ENCODE data around the gene PRKG1. TPM values are rescaled to one million over a fixed set of nuclear protein-coding genes. Genes with fewer than 3 reads are reported as not detected.

Gene PRKG1
- total and polyA plus RNA-seq, 2 of the 8 experiments (the other 6 are each of a cell fraction or from before 2014, with no cell fraction given) = 4.2 to 15.2 TPM

DNA sequence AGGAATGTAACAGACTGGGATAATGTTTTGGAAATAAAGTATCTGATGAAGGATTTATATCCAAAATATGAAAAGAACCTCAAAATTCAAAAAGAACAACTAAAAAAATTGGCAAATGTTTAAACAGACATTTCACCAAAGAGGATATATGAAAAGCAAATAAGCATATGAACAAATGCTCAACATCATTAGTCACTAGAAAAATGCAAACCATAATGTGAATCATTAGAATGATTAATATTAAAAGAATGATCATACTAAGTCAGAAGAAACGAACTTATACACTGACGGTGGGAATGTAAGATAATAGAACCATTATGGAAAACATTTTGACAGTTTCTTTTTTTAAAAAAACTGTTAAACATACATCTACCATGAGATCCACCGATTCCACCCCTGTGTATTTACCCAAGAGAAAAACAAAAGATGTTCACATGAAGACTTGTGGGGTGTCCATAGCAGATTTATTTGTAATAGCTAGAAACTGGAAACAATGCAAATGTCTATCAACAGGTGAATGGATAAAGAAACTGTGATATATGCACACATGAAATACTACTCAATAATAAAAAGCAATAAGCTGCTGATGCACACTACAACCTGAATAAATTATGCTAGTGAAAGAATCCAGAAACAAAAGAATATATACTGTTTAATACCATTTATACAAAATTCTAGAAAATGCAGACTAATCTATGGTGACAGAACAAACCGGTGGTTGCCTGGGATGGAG, 35.7 kb downstream of the PRKG1 start:
- Histone ChIP-seq H4K91ac (replicated peaks; ENCODE audit: insufficient read length, low read length) (no peak overlapping the region), H3K9me3 (ENCODE audit: insufficient read depth in 2 of 2, low read depth in 1 of 2, low read length in 1 of 2) (no peaks in the 10 kb centered on the region), H3K18ac (ENCODE audit: extremely low read depth, low read length) (no peak overlapping the region), H4K5ac (ENCODE audit: insufficient read length, low read depth, low read length) (no peak overlapping the region), H3K36me3 (ENCODE audit: control insufficient read depth in 2 of 4, insufficient read depth in 4 of 4, low read length in 3 of 4) (no peaks in the 10 kb centered on the region; a peak in 1 of 8 replicates), H2BK12ac (ENCODE audit: low read depth, low read length) (no peak overlapping the region), H3K14ac (ENCODE audit: insufficient read length) (no peak overlapping the region), H2AFZ (ENCODE audit: low read length) (no peak overlapping the region), H2BK20ac (ENCODE audit: low read length) (no peak overlapping the region), H3K4me3 (ENCODE audit: extremely low read depth in 1 of 4, insufficient read depth in 2 of 4, low read depth in 3 of 4, low read length in 4 of 4) (no peak overlapping the region), H2BK120ac (replicated peaks; ENCODE audit: low read depth, low read length) (no peak overlapping the region), H2AK5ac (ENCODE audit: low read depth, low read length) (no peak overlapping the region), H3K79me2 (ENCODE audit: control insufficient read depth in 1 of 2, insufficient read depth in 2 of 2, low read length in 2 of 2) (no peaks in the 10 kb centered on the region), H4K8ac (ENCODE audit: extremely low read depth, insufficient read depth, low read length) (no peak overlapping the region), H3K56ac (replicated peaks; ENCODE audit: insufficient read length, low read depth, low read length) (no peak overlapping the region), H3K27me3 (replicated peaks in 1 of 4; ENCODE audit: control insufficient read depth in 3 of 4, extremely low read depth in 1 of 4, insufficient read depth in 3 of 4, low read length in 3 of 4) (no peaks in the 10 kb centered on the region), H3K4me2 (ENCODE audit: insufficient read depth in 1 of 2, low read depth in 2 of 2, low read length in 2 of 2) (no peak overlapping the region), H4K20me1 (replicated peaks in 1 of 2; ENCODE audit: control insufficient read depth in 1 of 2, insufficient read depth in 2 of 2, low read length in 2 of 2) (no peaks in the 10 kb centered on the region), H3K4me1 (replicated peaks in 1 of 4; ENCODE audit: control insufficient read depth in 3 of 4, insufficient read depth in 4 of 4, low read length in 3 of 4) (peaks cover 0 to 3% (median 0%) of the 10 kb centered on the region in 4 experiments; a peak in 1 of 7 replicates), H2BK15ac (ENCODE audit: low read length) (no peak overlapping the region), H2BK5ac (ENCODE audit: low read depth, low read length) (no peak overlapping the region), H3K23ac (ENCODE audit: insufficient read length) (no peak overlapping the region), H3K23me2 (ENCODE audit: low read depth, low read length) (no peaks in the 10 kb centered on the region), H3K4ac (replicated peaks; ENCODE audit: insufficient read length, low read depth, low read length) (no peak overlapping the region), H3K27ac (ENCODE audit: low read depth, low read length) (no peak overlapping the region), H3K9ac (replicated peaks in 1 of 4; ENCODE audit: extremely low read depth in 1 of 4, low read depth in 3 of 4, low read length in 3 of 4) (no peak overlapping the region), H3K79me1 (ENCODE audit: low read depth, low read length) (no peaks in the 10 kb centered on the region)
- no peak for DNase-seq (ENCODE audit: low read depth in 1 of 2, low spot score in 2 of 2)
- TF ChIP-seq POLR2A (IDR thresholded peaks at IDR 0.05; ENCODE audit: control extremely low read depth in 1 of 2, low read depth in 2 of 2, low read length in 2 of 2) = no peak
- no peak for TF ChIP-seq TCF12 (IDR thresholded peaks at IDR 0.05; ENCODE audit: low read depth, low read length)
- TF ChIP-seq HDAC2 (IDR thresholded peaks at IDR 0.05; ENCODE audit: borderline replicate concordance in 1 of 2, low read depth in 2 of 2, low read length in 2 of 2) = no peak
- TF ChIP-seq SAP30 (IDR thresholded peaks at IDR 0.05; ENCODE audit: insufficient read depth, insufficient replicate concordance, low read length) = no peak
- TF ChIP-seq SIN3A (conservative IDR thresholded peaks at IDR 0.05 in 1 of 2, IDR thresholded peaks at IDR 0.05 in 1 of 2; ENCODE audit: low read depth in 1 of 2, low read length in 2 of 2) = no peak
- FAIRE-seq = no peak
- 92% methylated on average over 4 of the region's 4 CpGs; no CpG with 5 or more reads in 1 of the 2 experiments for WGBS, 2 experiments (ENCODE audit: extremely low coverage in 1 of 2, insufficient coverage in 1 of 2, insufficient read length in 1 of 2, insufficient replicate concordance in 2 of 2, low coverage in 1 of 2, low lambda C conversion rate in 2 of 2, missing lambda C conversion rate in 1 of 2)
- ChIA-PET POLR2A (ENCODE audit: partially characterized antibody) (interaction anchor here (1.2 kb wide), 1 partner anchor 30 kb away, joined by 3 read pairs; no protein-coding TSS in a partner anchor), CTCF (ENCODE audit: partially characterized antibody) (interaction anchor here (0.9 to 1.3 kb wide), 2 partner anchors 26 to 259 kb away, joined by 3 to 4 read pairs; no protein-coding TSS in a partner anchor)

Measured in H1 (cell line).